Endodermal cell (in vitro differentiated cells): Measurements from ENCODE around the gene TM9SF3. TPM values are rescaled to one million over a fixed set of nuclear protein-coding genes. Genes with fewer than 3 reads are reported as not detected.

ENCODE experiments used
- DNase-seq: peaks from one replicate; pipeline ENCODE4 v3.0.0-alpha.2; 2017
- H3K27ac ChIP-seq: 2 replicates; pipeline ENCODE4 v1.5.1; 2013; ENCODE audit warnings: mild to moderate bottlenecking, low read depth, low read length, moderate library complexity
- H3K27me3 ChIP-seq: 2 replicates; pipeline ENCODE4 v1.6.1; 2013; ENCODE audit warnings: mild to moderate bottlenecking, low read length, moderate library complexity; ENCODE audit not compliant: insufficient read depth, control insufficient read depth, poor library complexity, severe bottlenecking
- H3K36me3 ChIP-seq: 2 replicates; pipeline ENCODE4 v1.7.0; 2013; ENCODE audit warnings: mild to moderate bottlenecking, low read length, moderate library complexity; ENCODE audit not compliant: control insufficient read depth, insufficient read depth
- H3K4me1 ChIP-seq: one replicate; pipeline ENCODE4 v1.7.0; 2013; ENCODE audit warnings: low read length; ENCODE audit not compliant: control insufficient read depth, insufficient read depth
- H3K4me3 ChIP-seq: 2 replicates; pipeline ENCODE4 v1.5.1; 2013; ENCODE audit warnings: mild to moderate bottlenecking, low read length, moderate library complexity
- H3K9ac ChIP-seq: 2 replicates; pipeline ENCODE4 v1.6.1; 2013; ENCODE audit warnings: mild to moderate bottlenecking, low read length, moderate library complexity; ENCODE audit not compliant: poor library complexity, severe bottlenecking; ENCODE audit errors: extremely low read depth
- H3K9me3 ChIP-seq: 2 replicates; pipeline ENCODE4 v1.6.1; 2013; ENCODE audit warnings: mild to moderate bottlenecking, low read length, moderate library complexity; ENCODE audit not compliant: control insufficient read depth
- H3K27ac Mint-ChIP-seq: 2 replicates; pipeline ENCODE4 v1.8.0; 2020; ENCODE audit warnings: mixed read lengths
- H3K27me3 Mint-ChIP-seq: 2 replicates; pipeline ENCODE4 v1.8.0; 2021; ENCODE audit warnings: mild to moderate bottlenecking, mixed read lengths; ENCODE audit not compliant: insufficient read depth
- H3K36me3 Mint-ChIP-seq: 2 replicates; pipeline ENCODE4 v1.8.0; 2020; ENCODE audit warnings: low read depth, mixed read lengths
- H3K4me1 Mint-ChIP-seq: 2 replicates; pipeline ENCODE4 v1.8.0; 2020; ENCODE audit warnings: mixed read lengths
- H3K4me3 Mint-ChIP-seq: 2 replicates; pipeline ENCODE4 v1.8.0; 2020; ENCODE audit warnings: mild to moderate bottlenecking, moderate library complexity, mixed read lengths
- H3K9me3 Mint-ChIP-seq: 2 replicates; pipeline ENCODE4 v1.8.0; 2020; ENCODE audit warnings: mild to moderate bottlenecking, mixed read lengths
- whole genome bisulfite sequencing, 2 experiments: methylation state at CpG; one replicate each; pipeline versions ENCODE4 v1.1.5 to v1.1.7; 2013; ENCODE audit warnings: missing lambda C conversion rate in 2 of 2, mixed read lengths in 1 of 2; ENCODE audit not compliant: insufficient coverage in 1 of 2, insufficient read length in 1 of 2; 5-methylcytosine and 5-hydroxymethylcytosine counted together
- total RNA-seq, 2 donors: library from RNA; stranded (reverse); fragmentation: NEBNext Ultra II Directional in 1 of 2; extraction: Animal tissue kit (Norgen Biotek cat#: 25700) in 1 of 2; gene quantifications; 2 replicates in 1 of 2; 3 replicates in 1 of 2; pipeline ENCODE4 v1.2.1, GENCODE V29; 2021
- TF ChIP-seq, protein P1 (sequence below): fragments of 200-600 bp; sonication (generic); conservative IDR thresholded peaks from 2 replicates; pipeline ENCODE4 v1.5.0; 2021; ENCODE audit warnings: antibody characterized with exemption, mild to moderate bottlenecking

The TM9SF3 gene
- total RNA-seq, 2 donors from 2014 or later = 134 to 137 TPM

DNA sequence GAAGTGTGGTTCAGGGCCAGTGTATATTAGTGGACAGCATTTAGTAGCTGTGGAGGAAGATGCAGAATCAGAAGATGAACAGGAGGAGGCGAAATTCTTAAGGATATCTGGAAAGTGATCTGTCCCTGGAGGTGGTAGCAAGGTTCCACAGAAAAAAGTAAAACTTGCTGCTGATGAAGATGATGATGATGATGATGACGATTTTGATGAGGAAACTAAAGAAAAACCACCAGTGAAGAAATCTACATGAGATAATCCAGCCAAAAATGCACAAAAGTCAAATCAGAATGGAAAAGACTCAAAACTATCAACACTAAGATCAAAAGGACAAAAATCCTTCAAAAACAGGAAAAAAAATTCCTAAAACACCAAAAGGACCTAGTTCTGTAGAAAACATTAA lies 26.3 kb downstream of the TM9SF3 start:
- H3K27ac ChIP-seq = no peak overlapping the region
- 89% methylated on average over 2 of the region's 2 CpGs; no CpG with 5 or more reads in 1 of the 2 experiments for WGBS, 2 experiments
- Mint-ChIP-seq H3K4me3 (no peak overlapping the region), H3K9me3 (no peaks in the 10 kb centered on the region), H3K27me3 (no peaks in the 10 kb centered on the region), H3K36me3 (peaks cover 48% of the 10 kb centered on the region), H3K4me1 (no peaks in the 10 kb centered on the region), H3K27ac (no peak overlapping the region)
- no peaks in the 10 kb centered on the region for H3K9me3 ChIP-seq
- peaks cover 80% of the 10 kb centered on the region for H3K36me3 ChIP-seq
- no peak for DNase-seq
- no peaks in the 10 kb centered on the region for H3K27me3 ChIP-seq
- H3K4me1 ChIP-seq = no peaks in the 10 kb centered on the region
- no peak overlapping the region for H3K4me3 ChIP-seq
- no peak overlapping the region for H3K9ac ChIP-seq
- TF ChIP-seq, protein P1, sequence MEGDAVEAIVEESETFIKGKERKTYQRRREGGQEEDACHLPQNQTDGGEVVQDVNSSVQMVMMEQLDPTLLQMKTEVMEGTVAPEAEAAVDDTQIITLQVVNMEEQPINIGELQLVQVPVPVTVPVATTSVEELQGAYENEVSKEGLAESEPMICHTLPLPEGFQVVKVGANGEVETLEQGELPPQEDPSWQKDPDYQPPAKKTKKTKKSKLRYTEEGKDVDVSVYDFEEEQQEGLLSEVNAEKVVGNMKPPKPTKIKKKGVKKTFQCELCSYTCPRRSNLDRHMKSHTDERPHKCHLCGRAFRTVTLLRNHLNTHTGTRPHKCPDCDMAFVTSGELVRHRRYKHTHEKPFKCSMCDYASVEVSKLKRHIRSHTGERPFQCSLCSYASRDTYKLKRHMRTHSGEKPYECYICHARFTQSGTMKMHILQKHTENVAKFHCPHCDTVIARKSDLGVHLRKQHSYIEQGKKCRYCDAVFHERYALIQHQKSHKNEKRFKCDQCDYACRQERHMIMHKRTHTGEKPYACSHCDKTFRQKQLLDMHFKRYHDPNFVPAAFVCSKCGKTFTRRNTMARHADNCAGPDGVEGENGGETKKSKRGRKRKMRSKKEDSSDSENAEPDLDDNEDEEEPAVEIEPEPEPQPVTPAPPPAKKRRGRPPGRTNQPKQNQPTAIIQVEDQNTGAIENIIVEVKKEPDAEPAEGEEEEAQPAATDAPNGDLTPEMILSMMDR = no peak

- Histone ChIP-seq H3K4me3 (no peak overlapping the region), H3K9ac (no peak overlapping the region), H3K27me3 (no peaks in the 10 kb centered on the region), H3K36me3 (peaks cover 82% of the 10 kb centered on the region), H3K4me1 (no peaks in the 10 kb centered on the region), H3K27ac (no peak overlapping the region), H3K9me3 (no peaks in the 10 kb centered on the region)
- Mint-ChIP-seq H3K9me3 (no peaks in the 10 kb centered on the region), H3K4me1 (no peaks in the 10 kb centered on the region), H3K27ac (no peak overlapping the region), H3K36me3 (peaks cover 28% of the 10 kb centered on the region), H3K27me3 (no peaks in the 10 kb centered on the region), H3K4me3 (no peak overlapping the region)
- DNase-seq = peak; percentile 49
- 93 to 100% methylated on average over 1 of the region's 1 CpG for WGBS, 2 experiments
- TF ChIP-seq, protein P1 = peak; percentile 75
Measured at GRCh38 chr10:96556003-96556402, 30.8 kb downstream of the TM9SF3 start.

DNA sequence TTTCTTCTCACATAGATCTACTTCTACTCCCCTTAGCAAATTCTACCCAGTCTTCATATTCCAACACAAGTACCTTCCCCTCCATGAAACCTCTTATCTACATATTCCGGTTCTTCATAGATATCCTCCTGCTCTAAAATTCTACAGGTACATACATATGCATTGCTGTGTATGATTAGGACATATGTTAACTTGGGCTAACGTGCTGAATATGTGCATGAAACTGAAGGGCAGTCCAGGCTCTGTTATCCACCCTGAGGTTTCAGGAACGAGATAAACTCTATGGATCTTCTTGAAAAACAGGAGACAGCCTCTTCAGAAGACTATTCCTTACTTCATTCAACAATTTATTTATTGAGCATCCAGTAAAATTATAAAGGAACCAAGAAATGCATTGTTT lies 31.5 kb downstream of the TM9SF3 start:
- no peaks in the 10 kb centered on the region for H3K9me3 ChIP-seq
- Mint-ChIP-seq H3K36me3 (peaks cover 25% of the 10 kb centered on the region), H3K4me3 (no peak overlapping the region)

More for the DNA sequence above, 31.5 kb downstream of the TM9SF3 start:
- H3K27ac Mint-ChIP-seq = no peak overlapping the region
- H3K4me1 Mint-ChIP-seq = no peaks in the 10 kb centered on the region
- H3K27ac ChIP-seq = no peak overlapping the region
- H3K27me3 ChIP-seq = no peaks in the 10 kb centered on the region
- H3K4me1 ChIP-seq = no peaks in the 10 kb centered on the region
- WGBS, 2 experiments = 93 to 94% methylated on average over 2 to 3 of the region's 3 CpGs
- H3K27me3 Mint-ChIP-seq = no peaks in the 10 kb centered on the region
- H3K36me3 ChIP-seq = peaks cover 82% of the 10 kb centered on the region
- no peak overlapping the region for H3K9ac ChIP-seq
- H3K9me3 Mint-ChIP-seq = no peaks in the 10 kb centered on the region
- TF ChIP-seq, protein P1 = no peak
- DNase-seq = no peak
- no peak overlapping the region for H3K4me3 ChIP-seq
